ENCODE measurements around the gene MTUS2. TPM values are rescaled to one million over a fixed set of nuclear protein-coding genes. Genes with fewer than 3 reads are reported as not detected.

Gene MTUS2
- total RNA-seq, 4 donors from 2014 or later: 0.16 to 0.75 (median 0.24) TPM

DNA sequence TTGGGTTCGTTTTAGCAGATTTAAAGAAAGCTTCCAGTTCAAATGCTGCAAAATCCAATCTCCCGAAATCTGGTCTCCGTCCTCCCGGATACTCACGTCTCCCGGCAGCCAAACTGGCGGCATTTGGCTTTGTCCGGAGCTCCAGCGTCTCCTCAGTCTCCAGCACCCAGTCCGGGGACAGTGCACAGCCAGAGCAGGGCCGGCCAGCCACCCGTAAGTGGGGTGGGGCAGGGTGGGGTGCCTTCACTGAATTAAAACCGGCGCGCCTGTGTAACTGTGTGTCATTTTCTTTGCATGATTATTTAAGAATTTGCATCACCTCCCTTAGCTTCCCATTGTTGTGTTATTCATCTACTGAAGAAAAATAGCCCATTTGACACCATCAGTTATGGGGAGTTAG, 280.6 kb downstream of the MTUS2 start:
- DNase-seq: no peak
- H3K27ac ChIP-seq: no peak overlapping the region
- H3K4me3 ChIP-seq: no peak overlapping the region
- in situ Hi-C loops (cut with MboI; ENCODE audit: low pct_ligation_motif_present in 1 of 4, low pct_unique_long_range_greater_than_20kb in 1 of 4, low sequenced_read_pairs in 3 of 4): loop anchor here in 1 of 4 donors (10.0 kb wide), 1 partner anchor 64 kb away; no protein-coding TSS in a partner anchor
- H3K27me3 ChIP-seq: no peaks in the 10 kb centered on the region
- H3K36me3 ChIP-seq: no peaks in the 10 kb centered on the region
- intact Hi-C loops (cut with DNase I; ENCODE audit: low total_unique reads): no loop called here
- TF ChIP-seq, protein P1, sequence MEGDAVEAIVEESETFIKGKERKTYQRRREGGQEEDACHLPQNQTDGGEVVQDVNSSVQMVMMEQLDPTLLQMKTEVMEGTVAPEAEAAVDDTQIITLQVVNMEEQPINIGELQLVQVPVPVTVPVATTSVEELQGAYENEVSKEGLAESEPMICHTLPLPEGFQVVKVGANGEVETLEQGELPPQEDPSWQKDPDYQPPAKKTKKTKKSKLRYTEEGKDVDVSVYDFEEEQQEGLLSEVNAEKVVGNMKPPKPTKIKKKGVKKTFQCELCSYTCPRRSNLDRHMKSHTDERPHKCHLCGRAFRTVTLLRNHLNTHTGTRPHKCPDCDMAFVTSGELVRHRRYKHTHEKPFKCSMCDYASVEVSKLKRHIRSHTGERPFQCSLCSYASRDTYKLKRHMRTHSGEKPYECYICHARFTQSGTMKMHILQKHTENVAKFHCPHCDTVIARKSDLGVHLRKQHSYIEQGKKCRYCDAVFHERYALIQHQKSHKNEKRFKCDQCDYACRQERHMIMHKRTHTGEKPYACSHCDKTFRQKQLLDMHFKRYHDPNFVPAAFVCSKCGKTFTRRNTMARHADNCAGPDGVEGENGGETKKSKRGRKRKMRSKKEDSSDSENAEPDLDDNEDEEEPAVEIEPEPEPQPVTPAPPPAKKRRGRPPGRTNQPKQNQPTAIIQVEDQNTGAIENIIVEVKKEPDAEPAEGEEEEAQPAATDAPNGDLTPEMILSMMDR (IDR thresholded peaks at IDR 0.05): no peak
- TF ChIP-seq EP300 (IDR thresholded peaks at IDR 0.05; ENCODE audit: low read depth): no peak
- TF ChIP-seq POLR2A (IDR thresholded peaks at IDR 0.05): no peak
- no peak for TF ChIP-seq POLR2AphosphoS5 (IDR thresholded peaks at IDR 0.05)
- 68 to 91% methylated on average over 7 to 15 of the region's 15 CpGs for WGBS, 2 donors (ENCODE audit: low coverage in 1 of 2)
- no peaks in the 10 kb centered on the region for H3K4me1 ChIP-seq
- no peaks in the 10 kb centered on the region for H3K9me3 ChIP-seq

DNA sequence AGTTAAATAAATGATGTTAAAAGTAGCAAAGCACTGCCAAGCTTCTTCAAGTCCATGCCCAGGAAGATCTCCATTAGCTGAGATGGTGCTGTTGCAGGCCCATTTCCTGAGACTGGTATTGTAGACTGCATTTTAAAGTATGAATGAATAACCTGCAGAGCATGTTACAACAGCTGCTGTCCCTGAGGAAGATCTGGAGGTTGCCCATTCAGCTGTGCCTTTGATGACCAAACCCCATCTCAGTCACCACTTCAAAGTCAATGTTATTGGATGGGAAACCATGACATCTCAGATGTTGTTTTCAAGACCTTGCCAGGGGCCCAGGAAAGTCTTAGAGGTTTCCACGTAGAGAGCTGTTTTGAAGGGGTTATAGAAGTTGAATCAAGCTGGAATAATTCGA, 281.3 kb downstream of the MTUS2 start:
- H3K36me3 ChIP-seq: no peaks in the 10 kb centered on the region
- in situ Hi-C loops (cut with MboI; ENCODE audit: low pct_ligation_motif_present in 1 of 4, low pct_unique_long_range_greater_than_20kb in 1 of 4, low sequenced_read_pairs in 3 of 4) (loop anchor here in 1 of 4 donors (10.0 kb wide), 1 partner anchor 63 kb away; no protein-coding TSS in a partner anchor), intact Hi-C loops (cut with DNase I; ENCODE audit: low total_unique reads) (no loop called here)
- H3K27me3 ChIP-seq: no peaks in the 10 kb centered on the region
- H3K4me1 ChIP-seq: no peaks in the 10 kb centered on the region
- H3K4me3 ChIP-seq: no peak overlapping the region
- no peak for TF ChIP-seq EP300 (IDR thresholded peaks at IDR 0.05; ENCODE audit: low read depth)
- no peak for TF ChIP-seq POLR2A (IDR thresholded peaks at IDR 0.05)
- no peak for TF ChIP-seq POLR2AphosphoS5 (IDR thresholded peaks at IDR 0.05)
- TF ChIP-seq, protein P1 (IDR thresholded peaks at IDR 0.05): no peak
- H3K27ac ChIP-seq: no peak overlapping the region
- no peak for DNase-seq
- WGBS, 2 donors (ENCODE audit: low coverage in 1 of 2): 42 to 57% methylated on average over 2 of the region's 2 CpGs
- no peaks in the 10 kb centered on the region for H3K9me3 ChIP-seq

DNA sequence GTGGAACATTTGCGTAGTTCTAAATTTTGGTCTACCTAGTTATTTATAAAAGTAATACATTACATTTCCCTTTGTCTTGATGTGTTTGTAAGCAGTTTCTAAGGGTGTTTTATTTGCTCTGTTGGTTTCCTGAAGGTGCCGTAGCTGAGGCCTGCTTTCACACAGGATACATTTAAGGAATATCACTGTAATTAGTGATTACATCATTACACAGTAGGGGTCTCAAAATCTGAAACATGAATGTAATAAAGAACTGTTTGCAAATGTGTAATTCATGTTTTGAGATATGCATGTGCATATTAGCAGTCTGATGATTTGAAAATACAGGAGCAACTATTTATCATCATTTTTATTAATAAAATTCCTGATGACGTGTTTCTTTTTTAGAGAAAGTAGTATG, 281.8 kb downstream of the MTUS2 start:
- Histone ChIP-seq H3K4me3 (no peak overlapping the region), H3K27ac (no peak overlapping the region), H3K4me1 (no peaks in the 10 kb centered on the region), H3K9me3 (no peaks in the 10 kb centered on the region), H3K36me3 (no peaks in the 10 kb centered on the region), H3K27me3 (no peaks in the 10 kb centered on the region)
- TF ChIP-seq, protein P1 (IDR thresholded peaks at IDR 0.05): no peak
- TF ChIP-seq POLR2AphosphoS5 (IDR thresholded peaks at IDR 0.05): no peak
- no peak for TF ChIP-seq POLR2A (IDR thresholded peaks at IDR 0.05)
- TF ChIP-seq EP300 (IDR thresholded peaks at IDR 0.05; ENCODE audit: low read depth): no peak
- in situ Hi-C loops (cut with MboI; ENCODE audit: low pct_ligation_motif_present in 1 of 4, low pct_unique_long_range_greater_than_20kb in 1 of 4, low sequenced_read_pairs in 3 of 4): loop anchor here in 1 of 4 donors (10.0 kb wide), 1 partner anchor 63 kb away; no protein-coding TSS in a partner anchor
- intact Hi-C loops (cut with DNase I; ENCODE audit: low total_unique reads): no loop called here
- whole genome bisulfite sequencing, 2 donors (ENCODE audit: low coverage in 1 of 2): 68 to 69% methylated on average over 3 of the region's 3 CpGs
- no peak for DNase-seq

DNA sequence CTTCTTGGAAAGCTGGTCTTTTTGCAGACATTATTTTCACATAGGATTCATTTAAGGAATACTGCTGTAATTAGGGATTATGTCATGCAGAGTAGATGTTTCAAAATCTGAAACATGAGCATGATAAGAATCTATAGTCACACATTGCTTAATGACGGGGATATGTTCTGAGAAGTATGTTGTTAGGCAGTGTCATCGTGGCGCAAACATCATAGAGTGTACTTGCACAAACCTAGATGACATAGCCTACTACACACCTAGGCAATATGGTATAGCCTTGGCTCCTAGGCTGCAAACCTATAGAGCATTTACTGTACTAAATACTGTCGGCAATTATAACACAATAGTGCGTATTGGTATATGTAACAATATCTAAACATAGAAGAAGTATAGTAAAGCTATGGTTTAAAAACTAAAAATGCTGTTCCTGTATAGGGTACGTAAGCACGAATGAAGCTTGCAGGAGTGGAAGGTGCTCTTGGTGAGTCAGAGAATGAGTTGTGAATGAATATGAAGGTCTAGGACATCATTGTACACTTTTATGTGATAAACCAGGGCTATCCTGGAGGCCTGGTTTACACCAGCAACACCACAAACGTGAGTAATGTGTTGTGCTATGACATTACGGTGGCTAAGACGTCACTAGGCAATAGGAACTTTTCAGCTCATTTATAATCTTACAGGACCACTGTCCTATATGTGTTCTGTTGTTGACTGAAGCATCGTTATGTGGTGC, 283.1 kb downstream of the MTUS2 start:
- Histone ChIP-seq H3K4me3 (no peak overlapping the region), H3K27ac (no peak overlapping the region), H3K36me3 (no peaks in the 10 kb centered on the region), H3K4me1 (no peaks in the 10 kb centered on the region), H3K27me3 (no peaks in the 10 kb centered on the region), H3K9me3 (no peaks in the 10 kb centered on the region)
- in situ Hi-C loops (cut with MboI; ENCODE audit: low pct_ligation_motif_present in 1 of 4, low pct_unique_long_range_greater_than_20kb in 1 of 4, low sequenced_read_pairs in 3 of 4): loop anchor here in 1 of 4 donors (10.0 kb wide), 1 partner anchor 62 kb away; no protein-coding TSS in a partner anchor
- WGBS, 2 donors (ENCODE audit: low coverage in 1 of 2): 67 to 69% methylated on average over 9 to 11 of the region's 11 CpGs
- no peak for TF ChIP-seq POLR2AphosphoS5 (IDR thresholded peaks at IDR 0.05)
- TF ChIP-seq, protein P1 (IDR thresholded peaks at IDR 0.05): no peak
- no peak for DNase-seq
- intact Hi-C loops (cut with DNase I; ENCODE audit: low total_unique reads): no loop called here
